HG03460 (cell line): ENCODE measurements around the gene FLNB.

Experiments used
- ATAC-seq: cut with Tn5 transposase; IDR thresholded peaks from one replicate; pipeline ENCODE4 v1.9.1; 2021; ENCODE audit not compliant: unreplicated experiment

Gene FLNB

DNA sequence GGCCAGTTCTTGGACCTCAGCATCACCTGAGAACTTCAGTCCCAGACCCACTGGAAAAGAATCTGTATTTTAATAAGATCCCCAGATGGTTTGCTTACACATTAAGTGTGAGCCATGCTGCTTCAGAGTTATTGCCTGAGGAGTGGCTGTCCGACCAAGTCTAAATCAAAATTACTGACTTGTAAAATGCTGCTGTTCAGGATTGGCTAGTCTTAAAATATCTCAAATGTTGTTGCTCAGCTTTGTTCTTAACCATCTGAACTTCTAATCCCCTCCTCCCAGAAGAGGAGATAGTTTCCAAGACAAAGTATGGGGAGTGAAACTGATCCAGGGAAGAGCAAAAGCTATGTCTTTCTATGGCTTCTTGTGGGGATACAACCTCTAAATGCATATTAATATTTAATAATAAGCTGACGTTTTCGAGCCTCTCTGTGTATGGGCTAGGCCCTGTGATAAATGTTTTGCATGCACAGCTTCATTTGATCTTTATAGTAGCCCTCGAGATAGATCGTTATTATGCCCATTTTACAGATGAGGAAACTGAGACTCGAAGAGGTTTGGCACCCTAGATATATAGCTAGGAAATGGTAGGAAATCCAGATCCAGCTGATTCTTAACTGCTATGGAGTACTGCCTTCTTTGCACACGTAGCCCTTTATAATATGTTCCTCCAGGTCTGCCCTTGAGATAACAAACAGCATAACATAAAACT is 150.4 kb downstream of the FLNB start:
- ATAC-seq: no peak

DNA sequence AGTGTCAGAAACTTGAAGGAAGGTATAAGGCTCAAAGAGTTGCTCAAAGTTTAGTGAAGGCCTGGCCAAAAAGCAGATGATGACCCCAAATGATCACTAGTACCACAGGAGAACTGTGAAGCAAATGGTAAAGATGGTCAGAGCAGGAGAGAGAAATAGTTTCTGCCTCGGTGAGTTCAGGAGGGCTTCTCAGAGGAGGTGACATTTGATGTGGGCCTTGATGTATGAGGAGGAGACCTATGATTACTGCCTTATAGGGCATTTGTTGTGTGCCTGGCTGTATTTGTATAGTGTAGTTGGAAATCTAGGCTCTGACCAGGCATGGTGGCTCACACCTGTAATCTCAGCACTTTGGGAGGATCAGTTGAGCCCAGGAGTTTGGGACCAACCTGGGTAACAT is 152.2 kb downstream of the FLNB start:
- ATAC-seq: no peak

GRCh38 chr3:58161435-58162398 is 153.5 kb downstream of the FLNB start:
- ATAC-seq: no peak

- no peak for ATAC-seq
These were observed 155.0 kb downstream of the FLNB start for GRCh38 chr3:58163234-58163633.

- no peak for ATAC-seq
These were observed 156.1 kb downstream of the FLNB start for GRCh38 chr3:58164199-58164879.

GRCh38 chr3:58164906-58165821 is 156.9 kb downstream of the FLNB start:
- ATAC-seq: no peak

DNA sequence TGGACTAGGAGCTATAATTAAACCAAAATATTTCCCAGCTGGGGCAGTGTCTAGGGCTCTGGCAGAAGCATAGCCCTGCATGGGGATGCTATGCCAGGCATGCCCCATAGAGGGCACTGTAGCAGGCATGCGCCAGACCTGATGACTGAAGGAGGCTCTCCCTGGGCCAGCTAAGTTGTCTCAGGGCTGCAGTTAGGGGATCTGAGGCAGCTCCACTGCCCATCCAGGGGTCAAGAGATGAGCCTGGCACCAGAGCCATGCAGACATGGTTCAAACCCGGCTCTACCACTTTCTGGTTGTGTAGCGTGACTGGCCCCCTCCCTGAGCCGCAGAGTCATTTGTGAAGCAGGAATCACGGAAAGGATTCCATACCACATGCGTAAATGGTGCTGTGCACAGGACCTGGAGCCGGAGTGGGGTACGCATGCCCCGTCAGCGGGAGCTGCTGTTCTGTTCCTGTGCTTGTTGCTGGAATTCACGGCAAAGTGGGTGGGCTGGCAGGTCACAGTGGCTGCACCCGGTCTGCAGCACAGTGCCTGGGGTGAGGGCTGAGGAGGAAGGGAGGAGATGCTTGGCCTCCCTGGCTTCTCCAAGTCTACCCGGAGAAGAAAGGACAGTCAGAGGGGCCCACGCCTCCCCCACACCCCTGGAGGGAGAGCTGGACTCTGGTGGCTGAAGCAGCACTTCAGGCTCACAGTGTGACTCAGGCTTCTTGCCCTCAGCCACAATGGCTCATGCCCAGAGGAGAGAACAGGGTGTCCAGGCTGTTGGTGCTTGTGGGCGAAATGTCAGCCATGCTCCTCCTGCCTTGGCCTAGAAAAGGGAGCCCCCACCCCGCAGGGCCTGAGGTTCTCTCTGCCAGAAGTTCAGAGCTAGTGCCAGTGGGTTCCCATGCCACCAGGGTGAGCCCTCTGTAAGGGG is 159.5 kb downstream of the FLNB start:
- no peak for ATAC-seq

DNA sequence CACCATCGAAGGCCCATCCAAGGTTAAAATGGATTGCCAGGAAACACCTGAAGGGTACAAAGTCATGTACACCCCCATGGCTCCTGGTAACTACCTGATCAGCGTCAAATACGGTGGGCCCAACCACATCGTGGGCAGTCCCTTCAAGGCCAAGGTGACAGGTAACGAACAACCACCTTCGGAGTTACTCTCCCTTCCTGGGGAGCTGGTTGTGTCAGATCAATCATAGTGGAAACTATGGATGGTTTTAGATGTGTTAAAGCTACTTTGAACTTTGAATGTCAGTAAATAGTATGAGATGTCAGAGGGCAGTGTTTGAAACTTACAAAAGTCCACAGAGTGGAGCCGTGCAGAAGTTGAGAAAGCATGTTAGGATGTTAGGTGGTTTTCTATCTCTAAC is 160.3 kb downstream of the FLNB start:
- ATAC-seq: no peak

DNA sequence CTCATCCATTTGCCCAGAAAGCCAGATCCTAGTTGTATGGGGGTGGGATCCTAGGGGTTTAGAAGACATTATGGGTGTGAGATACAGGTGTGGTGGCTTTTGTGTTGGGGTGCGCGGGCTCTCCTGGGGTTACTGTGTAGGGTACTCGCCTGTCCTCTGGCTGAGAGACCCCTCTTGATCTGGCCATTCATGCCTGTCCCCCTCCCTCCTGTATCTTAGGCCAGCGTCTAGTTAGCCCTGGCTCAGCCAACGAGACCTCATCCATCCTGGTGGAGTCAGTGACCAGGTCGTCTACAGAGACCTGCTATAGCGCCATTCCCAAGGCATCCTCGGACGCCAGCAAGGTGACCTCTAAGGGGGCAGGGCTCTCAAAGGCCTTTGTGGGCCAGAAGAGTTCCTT is 161.1 kb downstream of the FLNB start:
- ATAC-seq: no peak

DNA sequence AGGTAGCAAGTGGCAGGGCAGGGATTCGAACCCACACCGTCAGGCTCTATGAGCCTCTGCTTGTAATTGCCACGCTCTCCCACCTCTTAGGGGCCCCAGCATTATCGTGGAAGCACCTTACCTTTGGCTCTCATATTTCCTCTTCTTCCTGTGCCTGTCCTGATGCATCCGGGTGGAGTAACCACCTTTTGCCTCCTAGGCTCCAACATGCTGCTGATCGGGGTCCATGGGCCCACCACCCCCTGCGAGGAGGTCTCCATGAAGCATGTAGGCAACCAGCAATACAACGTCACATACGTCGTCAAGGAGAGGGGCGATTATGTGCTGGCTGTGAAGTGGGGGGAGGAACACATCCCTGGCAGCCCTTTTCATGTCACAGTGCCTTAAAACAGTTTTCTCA is 162.2 kb downstream of the FLNB start:
- ATAC-seq: no peak

GRCh38 chr3:58171126-58171525 is 162.9 kb downstream of the FLNB start:
- ATAC-seq: no peak

GRCh38 chr3:58173029-58173668 is 164.9 kb downstream of the FLNB start:
- ATAC-seq: no peak

DNA sequence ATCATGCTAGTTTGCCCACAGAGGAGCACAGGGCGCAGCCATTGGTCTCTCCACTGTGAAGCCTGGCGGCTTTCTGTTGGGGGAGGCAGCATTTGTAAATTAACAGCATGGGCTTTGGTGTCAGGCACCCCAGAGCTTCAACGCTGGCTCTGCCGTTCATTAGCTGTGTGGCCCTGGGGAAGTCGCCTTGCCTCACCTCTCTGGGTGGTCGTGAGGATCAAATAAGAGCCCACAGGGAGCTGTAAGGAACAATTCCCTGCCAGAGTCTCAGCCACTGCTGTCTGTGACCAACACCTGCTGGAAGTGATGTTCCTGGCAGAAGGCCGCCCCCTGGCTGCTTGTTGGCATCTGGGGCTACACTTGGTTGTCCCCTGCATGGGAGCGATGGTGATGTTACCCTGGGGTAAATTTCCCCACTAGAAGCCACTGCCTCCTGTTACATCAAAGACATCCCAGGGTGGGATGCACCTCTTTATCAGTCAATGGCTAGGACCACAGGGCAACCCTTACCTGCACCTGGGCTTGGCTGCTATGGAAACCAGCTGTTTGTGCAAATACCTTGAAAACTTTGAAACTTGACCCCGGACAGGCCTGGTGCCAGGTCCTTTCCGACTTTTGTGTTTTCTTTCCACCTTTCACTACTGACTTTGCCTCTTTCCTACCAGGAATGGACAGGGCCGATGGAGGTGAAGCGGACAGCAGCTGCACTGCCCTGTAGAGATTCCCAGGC is 165.6 kb downstream of the FLNB start:
- ATAC-seq: no peak

GRCh38 chr3:58175187-58175436 is 166.9 kb downstream of the FLNB start:
- no peak for ATAC-seq

DNA sequence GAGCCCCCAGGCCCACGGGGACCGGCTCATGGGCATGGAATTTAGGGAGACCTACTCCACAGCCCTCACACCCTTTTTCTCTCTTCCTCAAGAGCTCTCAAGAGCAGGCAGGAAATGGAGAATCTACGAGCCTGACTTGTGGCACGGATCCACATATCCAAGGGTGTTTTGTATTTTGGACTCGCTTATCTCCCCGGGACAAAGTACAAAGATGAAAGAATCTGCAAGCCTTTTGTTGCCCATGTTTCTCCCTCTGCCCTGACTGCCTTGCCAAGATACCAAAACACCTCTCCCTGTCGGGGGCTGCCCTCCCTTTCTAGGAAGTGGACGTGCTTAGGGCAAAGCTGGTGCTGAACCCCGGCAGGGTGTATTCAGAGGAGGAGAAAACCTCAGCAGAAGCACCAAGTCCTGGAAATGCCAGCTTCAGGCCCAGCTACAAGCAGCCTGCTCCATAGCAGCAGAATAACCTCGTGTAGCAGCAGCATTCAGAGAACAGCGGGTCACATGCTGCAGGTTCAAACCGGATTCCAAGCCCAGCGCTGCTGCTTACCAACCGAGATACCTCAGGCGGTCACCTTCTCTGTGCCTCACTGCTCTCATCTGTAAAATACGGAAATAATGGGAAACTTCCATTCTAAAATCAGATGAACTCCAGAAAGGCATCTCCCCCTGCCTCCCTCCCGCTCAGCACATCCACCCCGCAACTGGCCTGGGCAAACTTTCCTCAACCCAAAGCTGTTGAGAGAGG is 167.4 kb downstream of the FLNB start:
- ATAC-seq: no peak

- no peak for ATAC-seq
These were observed 167.9 kb downstream of the FLNB start for GRCh38 chr3:58176185-58176530.

GRCh38 chr3:58176827-58177489 is 168.7 kb downstream of the FLNB start:
- no peak for ATAC-seq
